ENCODE data around the gene PARD3. TPM values are rescaled to one million over a fixed set of nuclear protein-coding genes. Genes with fewer than 3 reads are reported as not detected.

Gene PARD3
- total RNA-seq, 1 experiment from 2014 or later = 46.3 TPM

GRCh38 chr10:34535872-34536271 lies 279.2 kb downstream of the PARD3 start:
- H3K27ac ChIP-seq (ENCODE audit: low read depth, low read length) = no peak overlapping the region
- CTCF ChIA-PET = no interaction called here
- H3K4me1 ChIP-seq (ENCODE audit: control insufficient read depth in 1 of 2, insufficient read depth in 2 of 2, low read length in 2 of 2) = no peaks in the 10 kb centered on the region
- H3K27me3 ChIP-seq (ENCODE audit: insufficient read depth, low read length) = no peaks in the 10 kb centered on the region
- TF ChIP-seq ZFX (IDR thresholded peaks at IDR 0.05) (no peak), CEBPB (IDR thresholded peaks at IDR 0.05; ENCODE audit: low read depth) (no peak)
- H3K36me3 ChIP-seq (ENCODE audit: control insufficient read depth in 1 of 2, insufficient read depth in 2 of 2, low read length in 2 of 2) = no peaks in the 10 kb centered on the region
- no peaks in the 10 kb centered on the region for H4K20me1 ChIP-seq (ENCODE audit: insufficient read depth)
- H3K9me2 ChIP-seq (ENCODE audit: insufficient read depth) = no peaks in the 10 kb centered on the region; the same call in 1 of the 2 replicates
- intact Hi-C loops (cut with micrococcal nuclease) = no loop called here
- no peaks in the 10 kb centered on the region for H3K79me2 ChIP-seq (ENCODE audit: insufficient read depth, low read length)
- ATAC-seq (no peak), DNase-seq (ENCODE audit: low read depth, low spot score) (no peak)
- RAD21 ChIA-PET (ENCODE audit: low non-redundant PET in 1 of 2, low total read pairs in 2 of 2, uncharacterized antibody in 2 of 2, unreplicated experiment in 2 of 2) = no interaction called here
- BruUV-seq (replicated peaks) = no TSS peak
- H3K9ac ChIP-seq (ENCODE audit: low read length) = no peak overlapping the region
- H2AFZ ChIP-seq (ENCODE audit: low read depth, low read length, poor library complexity, severe bottlenecking) = no peak overlapping the region
- no peak overlapping the region for H3K4me3 ChIP-seq (replicated peaks in 1 of 2; ENCODE audit: low read depth in 1 of 2, low read length in 2 of 2)
- 0 out of 4 replicates have a peak, but pooled peaks cover 0 to 3% of the 10 kb centered on the region in 2 experiments for H3K9me3 ChIP-seq (ENCODE audit: control insufficient read depth in 1 of 2, insufficient read depth in 1 of 2, low read depth in 1 of 2, low read length in 2 of 2)
- POLR2A ChIA-PET = interaction anchor here (0.7 kb wide), 1 partner anchor 14 kb away, joined by 3 read pairs; no protein-coding TSS in a partner anchor
- H3K4me2 ChIP-seq (ENCODE audit: low read length) = no peak overlapping the region

GRCh38 chr10:34530778-34531177 lies 284.3 kb downstream of the PARD3 start:
- CTCF ChIA-PET = no interaction called here

More at GRCh38 chr10:34530778-34531177, 284.3 kb downstream of the PARD3 start:
- no peaks in the 10 kb centered on the region for H3K36me3 ChIP-seq (ENCODE audit: control insufficient read depth in 1 of 2, insufficient read depth in 2 of 2, low read length in 2 of 2)
- intact Hi-C loops (cut with micrococcal nuclease) = no loop called here
- no peaks in the 10 kb centered on the region for H4K20me1 ChIP-seq (ENCODE audit: insufficient read depth)
- TF ChIP-seq JUND (IDR thresholded peaks at IDR 0.05) (no peak), EZH2phosphoT487 (IDR thresholded peaks at IDR 0.05; ENCODE audit: borderline replicate concordance) (no peak), POLR2A (IDR thresholded peaks at IDR 0.05; ENCODE audit: borderline replicate concordance, extremely low read depth, insufficient read depth, insufficient read length) (no peak), CTCF (IDR thresholded peaks at IDR 0.05 in 2 of 3, conservative IDR thresholded peaks at IDR 0.05 in 1 of 3; ENCODE audit: borderline replicate concordance in 1 of 3, insufficient read depth in 1 of 3, low read depth in 2 of 3, low read length in 2 of 3) (no peak), RAD21 (IDR thresholded peaks at IDR 0.05; ENCODE audit: low read depth) (no peak), SIN3A (IDR thresholded peaks at IDR 0.05; ENCODE audit: low read depth) (no peak)
- 0 out of 4 replicates have a peak, but pooled peaks cover 0 to 3% of the 10 kb centered on the region in 2 experiments for H3K9me3 ChIP-seq (ENCODE audit: control insufficient read depth in 1 of 2, insufficient read depth in 1 of 2, low read depth in 1 of 2, low read length in 2 of 2)
- H3K9me2 ChIP-seq (ENCODE audit: insufficient read depth) = no peaks in the 10 kb centered on the region
- ATAC-seq (no peak), DNase-seq (ENCODE audit: low read depth, low spot score) (no peak)
- peaks cover 8% of the 10 kb centered on the region; the same call in 1 of the 2 replicates for H3K79me2 ChIP-seq (ENCODE audit: insufficient read depth, low read length)
- H2AFZ ChIP-seq (ENCODE audit: low read depth, low read length, poor library complexity, severe bottlenecking) = no peak overlapping the region
- ChIA-PET RAD21 (ENCODE audit: low non-redundant PET in 1 of 2, low total read pairs in 2 of 2, uncharacterized antibody in 2 of 2, unreplicated experiment in 2 of 2) (no interaction called here), POLR2A (no interaction called here)
- peaks cover 32 to 36% of the 10 kb centered on the region in 2 experiments for H3K4me1 ChIP-seq (ENCODE audit: control insufficient read depth in 1 of 2, insufficient read depth in 2 of 2, low read length in 2 of 2)
- no peak overlapping the region for H3K27ac ChIP-seq (ENCODE audit: low read depth, low read length)
- BruUV-seq (replicated peaks) = no TSS peak
- H3K4me3 ChIP-seq (replicated peaks in 1 of 2; ENCODE audit: low read depth in 1 of 2, low read length in 2 of 2) = no peak overlapping the region
- no peaks in the 10 kb centered on the region for H3K27me3 ChIP-seq (ENCODE audit: insufficient read depth, low read length)
- no peak overlapping the region for H3K4me2 ChIP-seq (ENCODE audit: low read length)
- H3K9ac ChIP-seq (ENCODE audit: low read length) = no peak overlapping the region

Measured in HCT116 (cell line).